H1 (cell line): ENCODE measurements around the gene PLD5. TPM values are rescaled to one million over a fixed set of nuclear protein-coding genes. Genes with fewer than 3 reads are reported as not detected.

Experiments used
- CTCF ChIA-PET: fragments of 300-600 bp; sonication (Branson Sonifier 250); formaldehyde crosslinking; loops from one replicate; lab custom pipeline; 2021; ENCODE audit not compliant: partially characterized antibody; lab: Charles Lee
- POLR2A ChIA-PET: fragments of 300-600 bp; sonication (Branson Sonifier 250); formaldehyde crosslinking; loops from one replicate; lab custom pipeline; 2021; ENCODE audit warnings: inconsistent platforms; ENCODE audit not compliant: partially characterized antibody; lab: Charles Lee
- DNase-seq, 2 experiments: peaks; one replicate each; pipeline versions ENCODE4 v3.0.0 to v3.0.0-alpha.2; 2010 to 2022; ENCODE audit warnings: low spot score in 2 of 2, low read depth in 1 of 2, mixed read lengths in 1 of 2
- FAIRE-seq: peaks from 2 replicates; lab custom pipeline; 2011; peaks lifted over from hg19 to GRCh38; lab: Jason Lieb, UNC
- H2AFZ ChIP-seq: 2 replicates; pipeline ENCODE4 v1.8.1; 2012; ENCODE audit warnings: low read length, inconsistent platforms
- H2AK5ac ChIP-seq: 2 replicates; pipeline ENCODE4 v1.6.1; 2013; ENCODE audit warnings: low read depth, low read length
- H2BK120ac ChIP-seq: replicated peaks from 2 replicates; pipeline ENCODE3; 2013; ENCODE audit warnings: low read depth, low read length, inconsistent platforms
- H2BK12ac ChIP-seq: 2 replicates; pipeline ENCODE4 v1.6.1; 2013; ENCODE audit warnings: low read depth, low read length
- H2BK15ac ChIP-seq: 2 replicates; pipeline ENCODE4 v1.6.1; 2013; ENCODE audit warnings: low read length
- H2BK20ac ChIP-seq: 2 replicates; pipeline ENCODE4 v1.6.1; 2013; ENCODE audit warnings: low read length
- H2BK5ac ChIP-seq: 2 replicates; pipeline ENCODE4 v1.6.1; 2013; ENCODE audit warnings: low read depth, low read length
- H3K14ac ChIP-seq: 2 replicates; pipeline ENCODE4 v1.6.1; 2013; ENCODE audit warnings: inconsistent platforms; ENCODE audit not compliant: insufficient read length
- H3K18ac ChIP-seq: 2 replicates; pipeline ENCODE4 v1.6.1; 2013; ENCODE audit warnings: low read length; ENCODE audit errors: extremely low read depth
- H3K23ac ChIP-seq: 2 replicates; pipeline ENCODE4 v1.6.1; 2013; ENCODE audit warnings: inconsistent platforms; ENCODE audit not compliant: insufficient read length
- H3K23me2 ChIP-seq: 2 replicates; pipeline ENCODE4 v1.6.1; 2013; ENCODE audit warnings: low read depth, low read length
- H3K27ac ChIP-seq: 2 replicates; pipeline ENCODE4 v1.6.1; 2011; ENCODE audit warnings: low read depth, low read length, inconsistent platforms
- H3K27me3 ChIP-seq, 4 experiments: replicated peaks in 1 of 4; 1 replicate in 1 of 4; 2 replicates in 3 of 4; pipeline versions ENCODE4 v1.6.1 to v1.8.1; 2011 to 2013; ENCODE audit warnings: low read length in 3 of 4, mild to moderate bottlenecking in 3 of 4, inconsistent platforms in 2 of 4, mixed read lengths in 2 of 4, moderate library complexity in 1 of 4; ENCODE audit not compliant: control insufficient read depth in 3 of 4, insufficient read depth in 3 of 4; ENCODE audit errors: extremely low read depth in 1 of 4
- H3K36me3 ChIP-seq, 4 experiments: 2 replicates each; pipeline versions ENCODE4 v1.6.1 to v1.8.1; 2011 to 2013; ENCODE audit warnings: mild to moderate bottlenecking in 4 of 4, low read length in 3 of 4, moderate library complexity in 2 of 4, control low read depth in 1 of 4, inconsistent platforms in 1 of 4; ENCODE audit not compliant: insufficient read depth in 4 of 4, control insufficient read depth in 2 of 4
- H3K4ac ChIP-seq: replicated peaks from 2 replicates; pipeline ENCODE3; 2013; ENCODE audit warnings: low read length, low read depth, mixed read lengths, inconsistent platforms; ENCODE audit not compliant: insufficient read length
- H3K4me1 ChIP-seq, 4 experiments: replicated peaks in 1 of 4; 1 replicate in 1 of 4; 2 replicates in 3 of 4; pipeline versions ENCODE4 v1.6.1 to v1.8.1; 2011 to 2013; ENCODE audit warnings: low read length in 3 of 4, inconsistent platforms in 2 of 4, mixed read lengths in 1 of 4; ENCODE audit not compliant: insufficient read depth in 4 of 4, control insufficient read depth in 3 of 4
- H3K4me2 ChIP-seq, 2 experiments: 2 replicates each; pipeline versions ENCODE4 v1.6.1 to v1.8.1; 2011 to 2013; ENCODE audit warnings: low read depth in 2 of 2, low read length in 2 of 2, control low read depth in 1 of 2, inconsistent platforms in 1 of 2, mild to moderate bottlenecking in 1 of 2; ENCODE audit not compliant: insufficient read depth in 1 of 2
- H3K4me3 ChIP-seq, 4 experiments: fragments of 200-600, 300-600 bp in 1 of 4; sonication (generic), shearing (Covaris generic), sonication (Bioruptor Twin) in 1 of 4; 2 replicates each; pipeline versions ENCODE4 v1.5.1 to v1.8.1; 2011 to 2016; ENCODE audit warnings: low read length in 4 of 4, low read depth in 3 of 4, control low read depth in 2 of 4, inconsistent platforms in 2 of 4, mild to moderate bottlenecking in 2 of 4, mixed read lengths in 1 of 4, moderate library complexity in 1 of 4; ENCODE audit not compliant: insufficient read depth in 2 of 4; ENCODE audit errors: extremely low read depth in 1 of 4
- H3K56ac ChIP-seq: replicated peaks from 2 replicates; pipeline ENCODE3; 2013; ENCODE audit warnings: low read depth, mild to moderate bottlenecking, mixed read lengths, low read length, inconsistent platforms; ENCODE audit not compliant: insufficient read length
- H3K79me1 ChIP-seq: 2 replicates; pipeline ENCODE4 v1.6.1; 2013; ENCODE audit warnings: low read depth, low read length, control low read depth
- H3K79me2 ChIP-seq, 2 experiments: 2 replicates each; pipeline versions ENCODE4 v1.6.1 to v1.8.1; 2012 to 2013; ENCODE audit warnings: low read length in 2 of 2, mild to moderate bottlenecking in 2 of 2, inconsistent platforms in 1 of 2; ENCODE audit not compliant: insufficient read depth in 2 of 2, control insufficient read depth in 1 of 2
- H3K9ac ChIP-seq, 4 experiments: replicated peaks in 1 of 4; 1 replicate in 1 of 4; 2 replicates in 3 of 4; pipeline versions ENCODE4 v1.6.1 to v1.8.1; 2011 to 2013; ENCODE audit warnings: low read depth in 3 of 4, low read length in 3 of 4, control low read depth in 2 of 4, mild to moderate bottlenecking in 2 of 4, moderate library complexity in 2 of 4, inconsistent platforms in 1 of 4; ENCODE audit errors: extremely low read depth in 1 of 4
- H3K9me3 ChIP-seq, 2 experiments: 2 replicates each; pipeline versions ENCODE4 v1.6.1 to v1.8.1; 2012 to 2013; ENCODE audit warnings: mild to moderate bottlenecking in 2 of 2, moderate library complexity in 2 of 2, control low read depth in 1 of 2, inconsistent platforms in 1 of 2, low read depth in 1 of 2, low read length in 1 of 2, mixed read lengths in 1 of 2; ENCODE audit not compliant: insufficient read depth in 2 of 2
- H4K20me1 ChIP-seq, 2 experiments: replicated peaks in 1 of 2; 2 replicates each; pipeline versions ENCODE3 to v1.8.1; 2011 to 2013; ENCODE audit warnings: inconsistent platforms in 2 of 2, low read length in 2 of 2, mild to moderate bottlenecking in 1 of 2; ENCODE audit not compliant: insufficient read depth in 2 of 2, control insufficient read depth in 1 of 2
- H4K5ac ChIP-seq: 2 replicates; pipeline ENCODE4 v1.6.1; 2013; ENCODE audit warnings: low read length, low read depth, mixed read lengths, inconsistent platforms; ENCODE audit not compliant: insufficient read length
- H4K8ac ChIP-seq: 2 replicates; pipeline ENCODE4 v1.8.0; 2013; ENCODE audit warnings: mild to moderate bottlenecking, moderate library complexity, low read length, inconsistent platforms; ENCODE audit not compliant: insufficient read depth; ENCODE audit errors: extremely low read depth
- H4K91ac ChIP-seq: replicated peaks from 2 replicates; pipeline ENCODE3; 2013; ENCODE audit warnings: low read length, mixed read lengths, inconsistent platforms; ENCODE audit not compliant: insufficient read length
- RAD21 ChIP-seq, 2 experiments: IDR thresholded peaks in 1 of 2; conservative IDR thresholded peaks in 1 of 2; 2 replicates each; pipeline ENCODE4 v1.6.1; 2011; ENCODE audit warnings: low read depth in 2 of 2, low read length in 2 of 2, improper control_type of control experiment in 1 of 2, inconsistent platforms in 1 of 2, mild to moderate bottlenecking in 1 of 2, moderate library complexity in 1 of 2
- SRF ChIP-seq: IDR thresholded peaks from 2 replicates; pipeline ENCODE4 v1.6.1; 2011; ENCODE audit warnings: mild to moderate bottlenecking, low read depth, low read length, moderate library complexity
- WGBS, 2 experiments: shearing (Covaris generic) in 1 of 2; methylation state at CpG; one replicate each; pipeline versions ENCODE4 v1.1.6 to v1.1.7; 2013 to 2015; ENCODE audit warnings: low lambda C conversion rate in 2 of 2, mixed read lengths in 2 of 2, inconsistent platforms in 1 of 2, low coverage in 1 of 2, missing lambda C conversion rate in 1 of 2; ENCODE audit not compliant: insufficient replicate concordance in 2 of 2, insufficient coverage in 1 of 2, insufficient read length in 1 of 2; ENCODE audit errors: extremely low coverage in 1 of 2, missing lambda C conversion rate in 1 of 2; 5-methylcytosine and 5-hydroxymethylcytosine counted together
- polyA plus RNA-seq, 7 experiments: library from polyadenylated mRNA; depleted of rRNA in 3 of 7; stranded (reverse) in 5 of 7; unstranded in 2 of 7; fragments of >200 nt in 5 of 7; fragments of 200-250 nt in 2 of 7; gene quantifications; 1 replicate in 5 of 7; 2 replicates in 1 of 7; 4 replicates in 1 of 7; pipeline versions ENCODE4 v1.2.1 to v1.2.3, GENCODE V29; 2011 to 2013; ENCODE audit warnings: missing spikeins in 2 of 7, mixed read lengths in 2 of 7
- total RNA-seq: library from RNA; stranded (reverse); fragmentation: NEBNext Ultra II Directional; extraction: Animal tissue kit (Norgen Biotek cat#: 25700); gene quantifications from 2 replicates; pipeline ENCODE4 v1.2.1, GENCODE V29; 2021
- TF ChIP-seq, protein P1 (sequence below), 3 experiments: IDR thresholded peaks; 1 replicate in 2 of 3; 2 replicates in 1 of 3; pipeline versions ENCODE4 v1.5.1 to v1.6.1; 2011; ENCODE audit warnings: low read length in 3 of 3, mild to moderate bottlenecking in 3 of 3, inconsistent platforms in 2 of 3, low read depth in 1 of 3, moderate library complexity in 1 of 3; ENCODE audit not compliant: insufficient read depth in 1 of 3; ENCODE audit errors: control extremely low read depth in 1 of 3

PLD5 gene
- total and polyA plus RNA-seq, 2 of the 8 experiments (the other 6 are each of a cell fraction or from before 2014, with no cell fraction given) = 0.86 to 8.5 TPM

DNA sequence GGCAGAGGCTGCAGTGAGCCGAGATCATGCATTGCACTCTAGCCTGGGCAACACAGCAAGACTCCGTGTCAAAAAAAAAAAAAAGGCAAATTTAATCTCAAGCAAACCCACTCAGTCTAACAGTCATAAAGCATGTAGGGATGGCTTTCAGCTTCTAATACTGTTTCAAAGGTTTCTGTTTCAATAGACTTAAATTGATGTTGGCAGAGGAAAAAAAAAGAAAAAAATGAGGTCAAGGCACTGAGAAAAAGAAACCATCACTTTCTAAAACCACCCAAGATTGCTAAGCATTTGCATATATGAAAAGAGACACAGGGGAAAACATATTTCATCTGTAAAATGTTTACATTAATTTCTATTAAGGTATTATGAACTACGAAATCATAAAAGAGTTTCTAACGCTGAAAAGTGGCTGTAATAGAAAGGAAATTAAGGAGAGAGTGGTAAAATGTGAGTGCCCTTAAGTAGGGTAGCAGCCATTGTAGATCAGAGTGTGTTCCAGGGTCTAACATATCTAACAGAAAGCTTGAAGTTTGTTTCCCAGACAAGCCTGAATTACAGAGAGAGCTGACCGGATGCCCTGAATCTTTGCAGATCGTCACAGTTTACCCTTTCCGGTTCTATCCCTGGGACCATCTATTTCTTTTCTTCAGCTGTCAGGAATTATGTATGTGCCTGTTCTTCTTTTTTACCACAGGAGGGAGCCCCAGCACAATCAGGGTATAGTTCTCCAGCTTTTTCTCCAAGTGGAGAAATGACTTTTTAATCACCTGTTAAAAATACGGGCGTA is 70.0 kb downstream of the PLD5 start:
- WGBS, 2 experiments = 66% methylated on average over 9 of the region's 9 CpGs; no CpG with 5 or more reads in 1 of the 2 experiments
- H3K36me3 ChIP-seq = no peaks in the 10 kb centered on the region
- no peaks in the 10 kb centered on the region for H3K79me1 ChIP-seq
- no peak overlapping the region for H2BK12ac ChIP-seq
- CTCF ChIA-PET = interaction anchor here (0.6 to 4.7 kb wide), 32 partner anchors 8 to 924 kb away, joined by 3 to 57 read pairs (median 4); partner anchors contain the start of gene MAP1LC3C
- H3K9me3 ChIP-seq = no peaks in the 10 kb centered on the region
- H3K4me2 ChIP-seq = no peak overlapping the region
- H3K27me3 ChIP-seq = no peaks in the 10 kb centered on the region
- no peak overlapping the region for H4K8ac ChIP-seq
- H3K18ac ChIP-seq = no peak overlapping the region
- H3K4me1 ChIP-seq = peaks cover 2 to 7% (median 3%) of the 10 kb centered on the region in 4 experiments; a peak in 4 of 7 replicates
- H2BK20ac ChIP-seq = no peak overlapping the region
- H3K23me2 ChIP-seq = no peaks in the 10 kb centered on the region
- no peak overlapping the region for H2AK5ac ChIP-seq
- TF ChIP-seq SRF = no peak
- TF ChIP-seq, protein P1, sequence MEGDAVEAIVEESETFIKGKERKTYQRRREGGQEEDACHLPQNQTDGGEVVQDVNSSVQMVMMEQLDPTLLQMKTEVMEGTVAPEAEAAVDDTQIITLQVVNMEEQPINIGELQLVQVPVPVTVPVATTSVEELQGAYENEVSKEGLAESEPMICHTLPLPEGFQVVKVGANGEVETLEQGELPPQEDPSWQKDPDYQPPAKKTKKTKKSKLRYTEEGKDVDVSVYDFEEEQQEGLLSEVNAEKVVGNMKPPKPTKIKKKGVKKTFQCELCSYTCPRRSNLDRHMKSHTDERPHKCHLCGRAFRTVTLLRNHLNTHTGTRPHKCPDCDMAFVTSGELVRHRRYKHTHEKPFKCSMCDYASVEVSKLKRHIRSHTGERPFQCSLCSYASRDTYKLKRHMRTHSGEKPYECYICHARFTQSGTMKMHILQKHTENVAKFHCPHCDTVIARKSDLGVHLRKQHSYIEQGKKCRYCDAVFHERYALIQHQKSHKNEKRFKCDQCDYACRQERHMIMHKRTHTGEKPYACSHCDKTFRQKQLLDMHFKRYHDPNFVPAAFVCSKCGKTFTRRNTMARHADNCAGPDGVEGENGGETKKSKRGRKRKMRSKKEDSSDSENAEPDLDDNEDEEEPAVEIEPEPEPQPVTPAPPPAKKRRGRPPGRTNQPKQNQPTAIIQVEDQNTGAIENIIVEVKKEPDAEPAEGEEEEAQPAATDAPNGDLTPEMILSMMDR (IDR thresholded peaks at IDR 0.05; ENCODE audit: control extremely low read depth in 1 of 3, insufficient read depth in 1 of 3, low read depth in 1 of 3, low read length in 3 of 3) = peak in 2 of 3 experiments; percentile 62 to 68; a peak in 3 of 4 replicates
- TF ChIP-seq RAD21 (IDR thresholded peaks at IDR 0.05 in 1 of 2, conservative IDR thresholded peaks at IDR 0.05 in 1 of 2; ENCODE audit: low read depth in 2 of 2, low read length in 2 of 2) = peak; percentile 83 to 84
- TF ChIP-seq, all 59 proteins: peak for 2
- H3K27ac ChIP-seq = no peak overlapping the region
- H4K20me1 ChIP-seq = no peaks in the 10 kb centered on the region
- no peak overlapping the region for H3K56ac ChIP-seq
- H2AFZ ChIP-seq = no peak overlapping the region; the same call in 1 of the 2 replicates
- no peak overlapping the region for H3K4me3 ChIP-seq
- FAIRE-seq = peak; percentile 88
- no peaks in the 10 kb centered on the region for H3K79me2 ChIP-seq
- no peak overlapping the region for H3K4ac ChIP-seq
- no peak overlapping the region for H3K9ac ChIP-seq
- H2BK120ac ChIP-seq = no peak overlapping the region
- H3K23ac ChIP-seq = no peak overlapping the region
- no peak overlapping the region for H2BK5ac ChIP-seq
- no peak overlapping the region for H3K14ac ChIP-seq
- no peak overlapping the region for H4K5ac ChIP-seq
- no peak for DNase-seq
- H4K91ac ChIP-seq = no peak overlapping the region
- no peak overlapping the region for H2BK15ac ChIP-seq
- POLR2A ChIA-PET = interaction anchor here (1.7 kb wide), 1 partner anchor 13 kb away, joined by 4 read pairs; no protein-coding TSS in a partner anchor
